NT2/D1 (cell line): ENCODE measurements around the gene CLEC11A.

ENCODE experiments used
- SUZ12 ChIP-seq: IDR thresholded peaks from 2 replicates; pipeline ENCODE4 v1.6.1; 2011; ENCODE audit not compliant: insufficient read length, insufficient read depth; ENCODE audit errors: extremely low read depth
- YY1 ChIP-seq: IDR thresholded peaks from 2 replicates; pipeline ENCODE4 v1.6.1; 2011; ENCODE audit not compliant: insufficient read length, insufficient read depth
- ZNF274 ChIP-seq: IDR thresholded peaks from 2 replicates; pipeline ENCODE4 v1.6.1; 2011; ENCODE audit warnings: mild to moderate bottlenecking, low read depth, low read length

DNA sequence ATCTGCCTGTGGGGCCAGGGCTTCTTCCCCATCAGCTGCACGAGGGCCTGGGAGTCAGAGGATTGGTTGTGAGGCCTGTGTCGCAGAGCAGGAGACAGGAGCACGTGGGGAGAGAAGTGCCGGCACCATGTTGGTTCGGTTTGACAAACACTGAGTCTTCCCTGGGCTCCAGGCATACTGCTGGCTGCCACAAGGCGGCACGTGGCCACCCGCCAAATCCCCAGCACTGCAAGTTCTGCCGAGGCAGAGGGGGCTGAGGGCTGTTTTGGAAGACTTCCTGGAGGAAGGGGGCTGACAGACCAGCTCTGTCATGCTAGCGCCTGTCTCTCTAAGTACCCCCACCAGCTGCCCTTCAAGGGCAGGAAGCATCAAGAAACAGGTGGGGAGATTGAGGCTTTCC, 13.1 kb upstream of the CLEC11A start:
- TF ChIP-seq SUZ12 = no peak
- no peak for TF ChIP-seq ZNF274
- no peak for TF ChIP-seq YY1
